ENCODE results near the gene SAMD11. TPM values are rescaled to one million over a fixed set of nuclear protein-coding genes. Genes with fewer than 3 reads are reported as not detected.

SAMD11 gene
- total RNA-seq, 4 donors from 2014 or later = 6.2 to 28.8 (median 13.9) TPM

DNA sequence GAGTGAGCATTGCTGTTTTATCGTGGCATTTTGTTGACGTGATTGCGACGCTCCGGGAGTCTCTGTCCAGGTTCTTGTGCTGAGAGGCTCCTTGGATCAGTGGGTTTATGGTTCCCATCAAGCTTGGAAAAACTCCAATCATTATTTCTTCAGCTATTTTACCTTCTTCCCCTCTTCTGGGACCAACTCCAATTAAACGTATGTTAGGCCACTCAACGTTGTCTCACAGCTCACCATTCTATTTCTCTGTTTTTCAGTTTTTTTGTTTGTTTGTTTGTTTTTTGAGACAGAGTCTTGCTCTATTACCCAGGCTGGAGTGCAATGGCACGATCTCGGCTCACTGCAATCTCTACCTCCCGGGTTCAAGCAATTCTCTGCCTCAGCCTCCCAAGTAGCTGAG is 68.2 kb downstream of the SAMD11 start:
- Histone ChIP-seq H3K9me3 (peaks cover 0 to 15% (median 11%) of the 10 kb centered on the region in 4 donors), H3K4me1 (no peaks in the 10 kb centered on the region), H3K27ac (replicated peaks in 1 of 4) (no peak overlapping the region), H3K27me3 (no peaks in the 10 kb centered on the region), H3K36me3 (no peaks in the 10 kb centered on the region), H3K4me3 (no peak overlapping the region)
- TF ChIP-seq EP300 (IDR thresholded peaks at IDR 0.05) (no peak), POLR2AphosphoS5 (IDR thresholded peaks at IDR 0.05) (no peak), POLR2A (IDR thresholded peaks at IDR 0.05; ENCODE audit: low read depth) (no peak)
- TF ChIP-seq, protein P1, sequence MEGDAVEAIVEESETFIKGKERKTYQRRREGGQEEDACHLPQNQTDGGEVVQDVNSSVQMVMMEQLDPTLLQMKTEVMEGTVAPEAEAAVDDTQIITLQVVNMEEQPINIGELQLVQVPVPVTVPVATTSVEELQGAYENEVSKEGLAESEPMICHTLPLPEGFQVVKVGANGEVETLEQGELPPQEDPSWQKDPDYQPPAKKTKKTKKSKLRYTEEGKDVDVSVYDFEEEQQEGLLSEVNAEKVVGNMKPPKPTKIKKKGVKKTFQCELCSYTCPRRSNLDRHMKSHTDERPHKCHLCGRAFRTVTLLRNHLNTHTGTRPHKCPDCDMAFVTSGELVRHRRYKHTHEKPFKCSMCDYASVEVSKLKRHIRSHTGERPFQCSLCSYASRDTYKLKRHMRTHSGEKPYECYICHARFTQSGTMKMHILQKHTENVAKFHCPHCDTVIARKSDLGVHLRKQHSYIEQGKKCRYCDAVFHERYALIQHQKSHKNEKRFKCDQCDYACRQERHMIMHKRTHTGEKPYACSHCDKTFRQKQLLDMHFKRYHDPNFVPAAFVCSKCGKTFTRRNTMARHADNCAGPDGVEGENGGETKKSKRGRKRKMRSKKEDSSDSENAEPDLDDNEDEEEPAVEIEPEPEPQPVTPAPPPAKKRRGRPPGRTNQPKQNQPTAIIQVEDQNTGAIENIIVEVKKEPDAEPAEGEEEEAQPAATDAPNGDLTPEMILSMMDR (IDR thresholded peaks at IDR 0.05) = no peak
- intact Hi-C loops (cut with DNase I) = no loop called here
- WGBS = 96% methylated on average over 10 of the region's 10 CpGs
- DNase-seq (ENCODE audit: extremely low spot score) = no peak

DNA sequence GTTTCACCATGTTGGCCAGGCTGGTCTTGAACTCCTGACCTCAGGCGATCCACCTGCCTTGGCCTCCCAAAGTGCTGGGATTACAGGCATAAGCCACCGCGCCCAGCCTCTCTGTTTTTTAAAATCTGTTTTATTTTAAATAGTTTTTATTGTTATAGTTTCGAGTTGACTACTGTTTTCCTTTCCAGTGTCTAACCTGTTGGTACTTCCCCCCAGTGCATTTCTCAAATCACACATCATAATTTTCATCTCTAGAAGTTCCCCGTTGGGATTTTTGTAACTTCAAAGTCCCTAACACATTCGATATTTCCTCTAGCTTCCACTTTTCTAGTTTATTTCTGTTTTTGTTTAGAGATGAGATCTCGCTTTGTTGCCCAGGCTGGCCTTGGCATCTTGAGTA is 68.6 kb downstream of the SAMD11 start:
- intact Hi-C loops (cut with DNase I) = no loop called here
- DNase-seq (ENCODE audit: extremely low spot score) = no peak
- 94% methylated on average over 7 of the region's 7 CpGs for WGBS
- Histone ChIP-seq H3K27ac (replicated peaks in 1 of 4) (no peak overlapping the region), H3K27me3 (peaks cover 0 to 3% (median 0%) of the 10 kb centered on the region in 4 donors), H3K4me3 (no peak overlapping the region), H3K9me3 (peaks cover 0 to 15% (median 11%) of the 10 kb centered on the region in 4 donors), H3K36me3 (no peaks in the 10 kb centered on the region), H3K4me1 (peaks cover 0 to 3% (median 0%) of the 10 kb centered on the region in 4 donors)
- TF ChIP-seq POLR2A (IDR thresholded peaks at IDR 0.05; ENCODE audit: low read depth) (no peak), POLR2AphosphoS5 (IDR thresholded peaks at IDR 0.05) (no peak), EP300 (IDR thresholded peaks at IDR 0.05) (no peak)
- TF ChIP-seq, protein P1 (IDR thresholded peaks at IDR 0.05) = no peak

DNA sequence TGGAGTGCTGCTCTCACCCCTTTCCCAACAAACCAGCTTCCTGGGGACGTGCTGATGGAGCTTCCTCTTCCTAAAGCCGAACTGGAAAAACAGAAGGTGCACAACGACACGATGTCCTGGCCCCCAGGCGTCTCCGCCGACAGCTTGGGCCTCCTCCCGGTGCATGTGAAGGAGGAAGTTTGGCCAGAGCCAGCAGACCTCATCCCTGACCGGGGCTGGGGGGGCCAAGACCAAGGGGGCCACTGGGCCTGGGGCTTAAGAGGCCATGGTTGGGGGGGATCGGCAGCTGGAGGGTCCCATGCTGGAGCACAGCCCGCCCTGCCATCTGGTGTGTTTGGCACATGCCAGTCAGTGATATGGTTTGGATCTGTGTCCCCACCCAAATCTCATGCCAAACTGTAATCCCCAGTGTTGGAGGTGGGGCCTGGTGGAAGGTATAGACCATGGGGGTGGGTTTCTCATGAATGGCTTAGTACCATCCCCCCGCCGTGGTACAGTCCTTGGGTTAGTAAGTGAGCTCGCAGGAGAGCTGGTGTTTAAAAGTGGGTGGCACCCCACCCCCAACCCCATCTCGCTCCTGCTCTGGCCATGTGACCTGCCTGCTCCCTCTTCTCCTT is 69.8 kb downstream of the SAMD11 start:
- no peak for DNase-seq (ENCODE audit: extremely low spot score)
- Histone ChIP-seq H3K4me3 (no peak overlapping the region), H3K27me3 (peaks cover 0 to 14% (median 0%) of the 10 kb centered on the region in 4 donors), H3K9me3 (peaks cover 0 to 15% (median 11%) of the 10 kb centered on the region in 4 donors), H3K27ac (replicated peaks in 1 of 4) (no peak overlapping the region), H3K36me3 (peaks cover 0 to 4% (median 0%) of the 10 kb centered on the region in 4 donors), H3K4me1 (peaks cover 7 to 15% (median 9%) of the 10 kb centered on the region in 4 donors)
- WGBS = 80% methylated on average over 9 of the region's 15 CpGs
- no peak for TF ChIP-seq POLR2AphosphoS5 (IDR thresholded peaks at IDR 0.05)
- TF ChIP-seq, protein P1 (IDR thresholded peaks at IDR 0.05) = no peak
- intact Hi-C loops (cut with DNase I) = no loop called here

Small RNAs within 50 kb of the gene (small RNA-seq; reads per million reads assigned to genes)
- 0 reads per million in 3 donors for gene AL645608.4

Other genes with a start within 250 kb of the SAMD11 start
- gene OR4F16, start 237.3 kb upstream of the SAMD11 start, total RNA-seq = not detected
- gene NOC2L, start 35.3 kb downstream of the SAMD11 start, total RNA-seq = 10 to 100 TPM; 35.3 to 54.1 (median 47.5) TPM
- 10 to 100 TPM in 1 of 4 donors, 1 to 10 TPM in 3; 3.7 to 10.8 (median 6.2) TPM for gene KLHL17, start 36.7 kb downstream of the SAMD11 start, total RNA-seq
- under 1 TPM in 3 of 4 donors, not detected in 1; 0.17 to 0.50 (median 0.19) TPM for gene PLEKHN1, start 42.6 kb downstream of the SAMD11 start, total RNA-seq
- under 1 TPM; 0.11 to 0.50 (median 0.30) TPM for gene PERM1, start 58.2 kb downstream of the SAMD11 start, total RNA-seq
- 10 to 100 TPM; 37.8 to 90.4 (median 65.0) TPM for gene HES4, start 76.2 kb downstream of the SAMD11 start, total RNA-seq
- gene ISG15, start 89.6 kb downstream of the SAMD11 start, total RNA-seq = 10 to 100 TPM; 39.4 to 74.9 (median 41.1) TPM
- gene AGRN, start 96.2 kb downstream of the SAMD11 start, total RNA-seq = 10 to 100 TPM; 17.0 to 31.6 (median 22.6) TPM
- gene RNF223, start 150.4 kb downstream of the SAMD11 start, total RNA-seq = not detected
- 10 to 100 TPM in 1 of 4 donors, 1 to 10 TPM in 3; 4.2 to 11.9 (median 8.5) TPM for gene C1orf159, start 192.2 kb downstream of the SAMD11 start, total RNA-seq
- under 1 TPM in 1 of 4 donors, not detected in 3; 0.17 TPM for gene TTLL10, start 250.0 kb downstream of the SAMD11 start, total RNA-seq